ENCODE data around the gene ACAD10. TPM values are rescaled to one million over a fixed set of nuclear protein-coding genes. Genes with fewer than 3 reads are reported as not detected.

Gene ACAD10
- total RNA-seq, 1 experiment from 2014 or later: 29.1 TPM

GRCh38 chr12:111756681-111757080, 70.8 kb downstream of the ACAD10 start (continued):
- TF ChIP-seq FOXP1 (CRISPR knock-in tag; IDR thresholded peaks at IDR 0.05; ENCODE audit: borderline replicate concordance) (no peak), CREM (CRISPR knock-in tag; IDR thresholded peaks at IDR 0.05) (no peak), NFATC4 (CRISPR knock-in tag; IDR thresholded peaks at IDR 0.05) (no peak), ZBTB43 (CRISPR knock-in tag; IDR thresholded peaks at IDR 0.05) (no peak)

GRCh38 chr12:111757361-111758119, 71.7 kb downstream of the ACAD10 start:
- no peak for ATAC-seq
- Mint-ChIP-seq H3K36me3 (no peaks in the 10 kb centered on the region; the same call in 1 of the 2 replicates), H3K4me1 (peaks cover 25% of the 10 kb centered on the region), H3K9me3 (no peaks in the 10 kb centered on the region), H3K27me3 (ENCODE audit: low read depth) (no peaks in the 10 kb centered on the region), H3K27ac (peak overlapping the region; percentile 66; the same call in 1 of the 2 replicates), H3K4me3 (no peak overlapping the region)
- TF ChIP-seq TEAD4 (CRISPR knock-in tag; IDR thresholded peaks at IDR 0.05): no peak
- no peak for TF ChIP-seq NR1H2 (CRISPR knock-in tag; IDR thresholded peaks at IDR 0.05)
- TF ChIP-seq ZBTB43 (CRISPR knock-in tag; IDR thresholded peaks at IDR 0.05): no peak
- no peak for TF ChIP-seq MXD4 (CRISPR knock-in tag; IDR thresholded peaks at IDR 0.05; ENCODE audit: borderline replicate concordance)
- TF ChIP-seq FOXP1 (CRISPR knock-in tag; IDR thresholded peaks at IDR 0.05; ENCODE audit: borderline replicate concordance): no peak
- no peak for TF ChIP-seq ELF4 (CRISPR knock-in tag; IDR thresholded peaks at IDR 0.05; ENCODE audit: low read depth)
- TF ChIP-seq ZNF121 (CRISPR knock-in tag; IDR thresholded peaks at IDR 0.05): no peak
- no peak for TF ChIP-seq MLX (CRISPR knock-in tag; IDR thresholded peaks at IDR 0.05)
- TF ChIP-seq CREM (CRISPR knock-in tag; IDR thresholded peaks at IDR 0.05): no peak
- CTCF ChIA-PET: interaction anchor here (1.0 to 2.1 kb wide), 2 partner anchors 55 to 58 kb away, joined by 3 to 8 read pairs; no protein-coding TSS in a partner anchor
- POLR2A ChIA-PET: interaction anchor here (1.3 kb wide), 1 partner anchor 9 kb away, joined by 4 read pairs; the partner anchor contains the start of gene ALDH2
- DNase-seq (ENCODE audit: low spot score): no peak

- ATAC-seq: no peak; the same call in 1 of the 2 replicates
- Mint-ChIP-seq H3K27ac (peak overlapping the region; percentile 32; the same call in 1 of the 2 replicates), H3K4me3 (no peak overlapping the region), H3K36me3 (no peaks in the 10 kb centered on the region; the same call in 1 of the 2 replicates), H3K9me3 (no peaks in the 10 kb centered on the region), H3K27me3 (ENCODE audit: low read depth) (no peaks in the 10 kb centered on the region), H3K4me1 (peaks cover 25% of the 10 kb centered on the region)
- CTCF ChIA-PET: interaction anchor here (1.0 to 2.1 kb wide), 2 partner anchors 54 to 57 kb away, joined by 3 to 8 read pairs; no protein-coding TSS in a partner anchor
- peak; percentile 41 for DNase-seq (ENCODE audit: low spot score)
- POLR2A ChIA-PET: interaction anchor here (1.3 kb wide), 1 partner anchor 9 kb away, joined by 4 read pairs; the partner anchor contains the start of gene ALDH2
- no peak for TF ChIP-seq CDX4 (CRISPR knock-in tag; IDR thresholded peaks at IDR 0.05; ENCODE audit: borderline replicate concordance)
- TF ChIP-seq MLX (CRISPR knock-in tag; IDR thresholded peaks at IDR 0.05): no peak
- TF ChIP-seq CBFB (CRISPR knock-in tag; IDR thresholded peaks at IDR 0.05; ENCODE audit: low read depth): no peak
- no peak for TF ChIP-seq ZNF425 (CRISPR knock-in tag; conservative IDR thresholded peaks at IDR 0.05)
- no peak for TF ChIP-seq NR1H2 (CRISPR knock-in tag; IDR thresholded peaks at IDR 0.05)
- TF ChIP-seq FOXP1 (CRISPR knock-in tag; IDR thresholded peaks at IDR 0.05; ENCODE audit: borderline replicate concordance): peak; percentile 67; the same call in 1 of the 2 replicates
- no peak for TF ChIP-seq ERG (CRISPR knock-in tag; IDR thresholded peaks at IDR 0.05)
- 0 out of 2 replicates have a peak, but pooled peaks have one; percentile 38 for TF ChIP-seq FOXP4 (CRISPR knock-in tag; IDR thresholded peaks at IDR 0.05)
- TF ChIP-seq RELA (CRISPR knock-in tag; IDR thresholded peaks at IDR 0.05; ENCODE audit: borderline replicate concordance): no peak
Observed at GRCh38 chr12:111758120-111758561, 72.3 kb downstream of the ACAD10 start.
